SK-N-SH (cell line): Measurements from ENCODE around the gene FTO.

Experiments used
- CTCF ChIP-seq: fragments of 200-600 bp; sonication (generic); IDR thresholded peaks from 2 replicates; pipeline ENCODE4 v1.6.1; 2017; ENCODE audit warnings: antibody characterized with exemption, mild to moderate bottlenecking, moderate library complexity
- EZH2phosphoT487 ChIP-seq: fragments of 200-600 bp; sonication (generic); IDR thresholded peaks from 2 replicates; pipeline ENCODE4 v1.6.1; 2017; ENCODE audit warnings: low read depth, mixed run types, mild to moderate bottlenecking, antibody characterized with exemption, moderate library complexity, borderline replicate concordance
- GABPA ChIP-seq: IDR thresholded peaks from 2 replicates; pipeline ENCODE4 v1.4.0; 2012; ENCODE audit warnings: low read depth, mild to moderate bottlenecking
- NRF1 ChIP-seq: IDR thresholded peaks from 2 replicates; pipeline ENCODE4 v1.6.1; 2012; ENCODE audit warnings: low read depth, mild to moderate bottlenecking, low read length
- RCOR1 ChIP-seq: fragments of 150-350 bp; IDR thresholded peaks from 2 replicates; pipeline ENCODE4 v1.6.1; 2017; ENCODE audit warnings: antibody characterized with exemption, low read length
- YY1 ChIP-seq: IDR thresholded peaks from 2 replicates; pipeline ENCODE4 v1.4.0; 2012; ENCODE audit warnings: low read depth, mild to moderate bottlenecking
- ZBTB33 ChIP-seq: IDR thresholded peaks from 2 replicates; pipeline ENCODE4 v1.4.0; 2012; ENCODE audit warnings: low read depth, borderline replicate concordance

- no peak for TF ChIP-seq EZH2phosphoT487
- TF ChIP-seq CTCF: no peak
- no peak for TF ChIP-seq YY1
- no peak for TF ChIP-seq GABPA
- TF ChIP-seq RCOR1: no peak
- no peak for TF ChIP-seq ZBTB33
- TF ChIP-seq NRF1: no peak
Observed at GRCh38 chr16:53805752-53806151, 101.8 kb downstream of the FTO start.
